ENCODE data around the gene ATF1. TPM values are rescaled to one million over a fixed set of nuclear protein-coding genes. Genes with fewer than 3 reads are reported as not detected.

Gene ATF1
- total RNA-seq, 1 donor from 2014 or later = 25.0 TPM

GRCh38 chr12:50750366-50750765 is 13.5 kb upstream of the ATF1 start:
- Mint-ChIP-seq H3K4me1 (ENCODE audit: low read depth, unreplicated experiment) (peaks cover 10% of the 10 kb centered on the region), H3K27ac (ENCODE audit: unreplicated experiment) (peak overlapping the region; percentile 17), H3K36me3 (ENCODE audit: low read depth, unreplicated experiment) (peaks cover 25% of the 10 kb centered on the region), H3K4me3 (ENCODE audit: unreplicated experiment) (no peak overlapping the region), H3K27me3 (ENCODE audit: low read depth, unreplicated experiment) (no peaks in the 10 kb centered on the region), H3K9me3 (ENCODE audit: unreplicated experiment) (no peaks in the 10 kb centered on the region)
- no peak overlapping the region for H3K4me2 ChIP-seq (ENCODE audit: low read length)
- H3K4me1 ChIP-seq (ENCODE audit: insufficient read depth, low read length) = no peaks in the 10 kb centered on the region
- TF ChIP-seq EZH2 (IDR thresholded peaks at IDR 0.05; ENCODE audit: insufficient read depth, low read length) = no peak
- TF ChIP-seq CTCF (IDR thresholded peaks at IDR 0.05; ENCODE audit: insufficient read depth, low read depth, low read length) = no peak
- H3K27me3 ChIP-seq (ENCODE audit: insufficient read depth, low read length) = no peaks in the 10 kb centered on the region
- FAIRE-seq = no peak
- H3K4me3 ChIP-seq (ENCODE audit: insufficient read depth, low read depth, low read length) = no peak overlapping the region
- H3K9me3 ChIP-seq (ENCODE audit: insufficient read depth, low read depth, low read length) = no peaks in the 10 kb centered on the region
- peaks cover 22% of the 10 kb centered on the region for H3K36me3 ChIP-seq (ENCODE audit: insufficient read depth, low read length)
- no peaks in the 10 kb centered on the region for H4K20me1 ChIP-seq (ENCODE audit: insufficient read depth, low read length)
- no peak overlapping the region for H3K9ac ChIP-seq (ENCODE audit: low read length)
- no peak overlapping the region for H3K27ac ChIP-seq (ENCODE audit: low read depth, low read length)
- DNase-seq (ENCODE audit: low read depth) = no peak
- no peaks in the 10 kb centered on the region for H3K79me2 ChIP-seq (ENCODE audit: insufficient read depth, low read length)
- H2AFZ ChIP-seq (ENCODE audit: low read depth, low read length) = no peak overlapping the region

DNA sequence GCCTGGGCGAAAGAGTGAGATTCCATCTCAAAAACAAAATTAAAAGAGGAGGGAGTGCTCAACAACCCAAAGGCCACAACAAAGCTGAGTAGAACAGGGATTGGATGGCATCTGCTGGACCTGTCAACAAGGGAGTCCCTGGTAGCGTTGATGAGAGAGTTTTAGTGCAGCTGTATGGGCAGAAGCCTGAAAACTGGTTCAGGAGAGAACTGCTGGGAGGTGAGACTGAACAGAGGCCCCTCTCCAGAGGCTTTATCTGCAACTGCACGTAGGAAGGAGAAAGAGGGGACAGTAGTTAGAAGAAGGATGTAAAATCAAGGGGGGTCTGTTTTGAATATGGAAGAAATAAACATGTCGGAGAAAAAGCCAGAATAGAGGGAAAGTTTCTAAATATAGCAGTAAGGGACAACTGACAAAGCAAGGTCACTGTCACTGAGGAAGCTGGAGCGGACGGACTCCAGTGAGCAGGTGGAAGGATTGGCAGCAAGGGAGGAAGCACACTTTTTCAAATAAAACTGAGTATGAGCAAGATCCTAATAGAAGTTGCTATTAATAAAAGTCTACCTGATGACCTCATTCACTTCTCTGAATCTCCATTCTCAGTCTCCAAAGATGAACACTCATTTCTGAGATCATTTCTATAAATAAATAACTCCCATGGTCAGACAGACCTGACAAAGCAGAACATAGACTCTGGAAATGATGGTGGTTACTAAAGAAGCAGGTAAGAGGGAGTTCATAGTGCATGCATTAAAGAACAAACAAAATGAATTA is 11.8 kb upstream of the ATF1 start:
- no peak for TF ChIP-seq CTCF (IDR thresholded peaks at IDR 0.05; ENCODE audit: insufficient read depth, low read depth, low read length)
- TF ChIP-seq EZH2 (IDR thresholded peaks at IDR 0.05; ENCODE audit: insufficient read depth, low read length) = no peak
- Histone ChIP-seq H3K9ac (ENCODE audit: low read length) (no peak overlapping the region), H2AFZ (ENCODE audit: low read depth, low read length) (no peak overlapping the region), H3K4me3 (ENCODE audit: insufficient read depth, low read depth, low read length) (no peak overlapping the region), H3K36me3 (ENCODE audit: insufficient read depth, low read length) (peaks cover 10% of the 10 kb centered on the region), H3K4me2 (ENCODE audit: low read length) (no peak overlapping the region), H3K9me3 (ENCODE audit: insufficient read depth, low read depth, low read length) (no peaks in the 10 kb centered on the region), H3K27me3 (ENCODE audit: insufficient read depth, low read length) (no peaks in the 10 kb centered on the region), H3K79me2 (ENCODE audit: insufficient read depth, low read length) (no peaks in the 10 kb centered on the region), H3K4me1 (ENCODE audit: insufficient read depth, low read length) (no peaks in the 10 kb centered on the region), H4K20me1 (ENCODE audit: insufficient read depth, low read length) (no peaks in the 10 kb centered on the region), H3K27ac (ENCODE audit: low read depth, low read length) (no peak overlapping the region)
- H3K36me3 Mint-ChIP-seq (ENCODE audit: low read depth, unreplicated experiment) = peaks cover 23% of the 10 kb centered on the region
- H3K4me3 Mint-ChIP-seq (ENCODE audit: unreplicated experiment) = no peak overlapping the region
- H3K27ac Mint-ChIP-seq (ENCODE audit: unreplicated experiment) = peak overlapping the region; percentile 21
- no peaks in the 10 kb centered on the region for H3K27me3 Mint-ChIP-seq (ENCODE audit: low read depth, unreplicated experiment)
- H3K4me1 Mint-ChIP-seq (ENCODE audit: low read depth, unreplicated experiment) = peaks cover 10% of the 10 kb centered on the region
- DNase-seq (ENCODE audit: low read depth) (peak; percentile 17), FAIRE-seq (no peak)
- no peaks in the 10 kb centered on the region for H3K9me3 Mint-ChIP-seq (ENCODE audit: unreplicated experiment)

DNA sequence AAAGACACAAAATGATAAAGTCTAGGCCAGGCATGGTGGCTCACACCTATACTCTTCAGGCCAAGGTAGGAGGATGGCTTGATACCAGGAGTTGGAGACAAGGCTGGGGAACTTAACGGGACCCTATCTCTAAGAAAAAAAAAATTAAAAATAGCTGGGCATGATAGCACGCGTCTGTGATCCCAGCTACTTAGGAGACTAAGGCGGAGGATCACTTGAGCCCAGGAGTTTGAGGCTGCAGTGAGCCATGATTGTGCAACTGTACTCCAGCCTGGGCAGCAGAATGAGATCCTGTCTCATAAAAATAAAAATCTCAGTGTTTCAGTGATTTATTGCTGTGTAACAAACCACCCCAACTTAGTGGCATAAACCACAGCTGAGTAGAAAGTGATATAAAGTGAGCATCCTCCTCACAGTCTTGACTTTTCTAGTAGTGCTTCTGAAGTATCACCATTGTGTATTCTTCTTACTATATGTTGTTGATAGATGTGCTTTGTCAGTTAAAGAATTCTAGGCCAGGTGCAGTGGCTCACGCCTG is 10.6 kb upstream of the ATF1 start:
- peaks cover 10% of the 10 kb centered on the region for H3K4me1 Mint-ChIP-seq (ENCODE audit: low read depth, unreplicated experiment)
- Histone ChIP-seq H3K9me3 (ENCODE audit: insufficient read depth, low read depth, low read length) (no peaks in the 10 kb centered on the region), H3K4me2 (ENCODE audit: low read length) (no peak overlapping the region), H3K4me1 (ENCODE audit: insufficient read depth, low read length) (no peaks in the 10 kb centered on the region), H4K20me1 (ENCODE audit: insufficient read depth, low read length) (no peaks in the 10 kb centered on the region), H3K79me2 (ENCODE audit: insufficient read depth, low read length) (no peaks in the 10 kb centered on the region), H3K9ac (ENCODE audit: low read length) (no peak overlapping the region), H2AFZ (ENCODE audit: low read depth, low read length) (no peak overlapping the region), H3K27ac (ENCODE audit: low read depth, low read length) (no peak overlapping the region), H3K4me3 (ENCODE audit: insufficient read depth, low read depth, low read length) (no peak overlapping the region), H3K27me3 (ENCODE audit: insufficient read depth, low read length) (no peaks in the 10 kb centered on the region), H3K36me3 (ENCODE audit: insufficient read depth, low read length) (no peaks in the 10 kb centered on the region)
- no peak overlapping the region for H3K27ac Mint-ChIP-seq (ENCODE audit: unreplicated experiment)
- no peak for FAIRE-seq
- no peak for TF ChIP-seq EZH2 (IDR thresholded peaks at IDR 0.05; ENCODE audit: insufficient read depth, low read length)
- peaks cover 17% of the 10 kb centered on the region for H3K36me3 Mint-ChIP-seq (ENCODE audit: low read depth, unreplicated experiment)
- DNase-seq (ENCODE audit: low read depth) = no peak
- H3K4me3 Mint-ChIP-seq (ENCODE audit: unreplicated experiment) = no peak overlapping the region
- H3K27me3 Mint-ChIP-seq (ENCODE audit: low read depth, unreplicated experiment) = no peaks in the 10 kb centered on the region
- no peaks in the 10 kb centered on the region for H3K9me3 Mint-ChIP-seq (ENCODE audit: unreplicated experiment)
